CD4-positive, alpha-beta T cell (primary cell): Measurements from ENCODE around the gene CYP4V2. TPM values are rescaled to one million over a fixed set of nuclear protein-coding genes. Genes with fewer than 3 reads are reported as not detected.

ENCODE experiments used
- ATAC-seq: fragments of 200-7000 bp; cut with Tn5 transposase; one replicate; pipeline ENCODE4 v1.10.0; 2022; ENCODE audit warnings: mild to moderate bottlenecking; ENCODE audit not compliant: poor library complexity
- CTCF ChIA-PET: fragments of 350-600 bp; sonication (Branson Sonifier 250); formaldehyde crosslinking; loops from one replicate; lab custom pipeline; 2021; ENCODE audit warnings: antibody characterized with exemption, inconsistent platforms; lab: Charles Lee
- POLR2A ChIA-PET: fragments of 350-600 bp; sonication (Branson Sonifier 250); formaldehyde crosslinking; loops from one replicate; lab custom pipeline; 2021; ENCODE audit warnings: antibody characterized with exemption, inconsistent platforms; lab: Charles Lee
- DNase-seq, 14 experiments: peaks; one replicate each; pipeline ENCODE4 v3.0.0-alpha.2; 2013 to 2020; ENCODE audit warnings: mixed read lengths in 2 of 14
- H3K27ac ChIP-seq, 2 donors: one replicate each; pipeline versions ENCODE4 v1.5.1 to v1.7.0; 2013; ENCODE audit warnings: low read length in 2 of 2, low read depth in 1 of 2, mild to moderate bottlenecking in 1 of 2
- H3K27me3 ChIP-seq, 2 experiments: 1 replicate in 1 of 2; 2 replicates in 1 of 2; pipeline versions ENCODE4 v1.6.1 to v1.7.0; 2013; ENCODE audit warnings: low read length in 2 of 2, control low read depth in 1 of 2, mild to moderate bottlenecking in 1 of 2, moderate library complexity in 1 of 2; ENCODE audit not compliant: insufficient read depth in 2 of 2, control insufficient read depth in 1 of 2
- H3K36me3 ChIP-seq: one replicate; pipeline ENCODE4 v1.6.1; 2013; ENCODE audit warnings: low read length, control low read depth; ENCODE audit not compliant: insufficient read depth
- H3K4me1 ChIP-seq: one replicate; pipeline ENCODE4 v1.6.1; 2013; ENCODE audit warnings: low read length, control low read depth; ENCODE audit not compliant: insufficient read depth
- H3K4me3 ChIP-seq: one replicate; pipeline ENCODE4 v1.5.1; 2013; ENCODE audit warnings: mild to moderate bottlenecking, low read length, moderate library complexity
- H3K9me3 ChIP-seq, 2 experiments: 1 replicate in 1 of 2; 2 replicates in 1 of 2; pipeline versions ENCODE4 v1.6.1 to v1.7.0; 2013; ENCODE audit warnings: low read length in 2 of 2, mild to moderate bottlenecking in 2 of 2, control low read depth in 1 of 2, moderate library complexity in 1 of 2; ENCODE audit not compliant: control insufficient read depth in 1 of 2, insufficient read depth in 1 of 2
- H3K27ac Mint-ChIP-seq: one replicate; pipeline ENCODE4 v1.8.0; 2020; ENCODE audit warnings: mixed read lengths
- H3K27me3 Mint-ChIP-seq: one replicate; pipeline ENCODE4 v1.8.0; 2021; ENCODE audit warnings: mixed read lengths
- H3K36me3 Mint-ChIP-seq: one replicate; pipeline ENCODE4 v1.8.0; 2021; ENCODE audit warnings: low read depth, mixed read lengths
- H3K4me1 Mint-ChIP-seq: one replicate; pipeline ENCODE4 v1.8.0; 2021; ENCODE audit warnings: low read depth, mixed read lengths
- H3K4me3 Mint-ChIP-seq: one replicate; pipeline ENCODE4 v1.8.0; 2020; ENCODE audit warnings: mild to moderate bottlenecking, mixed read lengths
- H3K9me3 Mint-ChIP-seq: one replicate; pipeline ENCODE4 v1.8.0; 2020; ENCODE audit warnings: mixed read lengths
- CTCF ChIP-seq: fragments of 200-600 bp; IDR thresholded peaks from one replicate; pipeline ENCODE4 v1.8.0; 2022; ENCODE audit warnings: antibody characterized with exemption, mild to moderate bottlenecking
- intact Hi-C, 2 experiments: fragments of 100-400 bp; cut with DNase I in 1 of 2; cut with micrococcal nuclease in 1 of 2; formaldehyde crosslinking; loops; one replicate each; pipeline versions ENCODE4 v1.15.1 to v1.9.0; 2023 to 2025; cut with DNase I, micrococcal nuclease
- total RNA-seq, 174 experiments: library from RNA in 2 of 174; stranded (reverse) in 2 of 174; gene quantifications; one replicate each; pipeline ENCODE4 v1.2.3 and lab custom pipeline; 2021 to 2026

CYP4V2 gene
- total RNA-seq, 2 experiments from 2014 or later, result 12.7 to 12.8 TPM

DNA sequence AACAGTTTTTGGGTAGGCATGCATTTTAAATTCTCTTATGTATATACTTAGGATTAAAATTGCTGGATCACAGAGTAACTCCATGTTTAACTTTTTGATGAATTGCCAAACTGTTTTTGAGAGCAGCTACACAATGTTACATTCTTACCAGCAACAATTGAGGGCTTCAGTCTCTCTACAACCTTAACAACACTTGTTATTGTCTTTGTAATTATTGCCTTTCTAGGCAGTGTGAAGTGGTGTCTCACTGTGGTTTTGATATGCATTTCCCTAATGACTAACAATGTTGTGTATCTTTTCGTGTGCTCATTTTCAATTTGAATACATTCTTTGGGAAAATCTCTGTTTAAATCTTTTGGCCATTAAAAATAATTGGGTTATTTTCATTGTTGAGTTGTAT lies 57.3 kb downstream of the CYP4V2 start:
- H3K4me1 ChIP-seq, result no peaks in the 10 kb centered on the region
- Mint-ChIP-seq H3K27ac (no peak overlapping the region), H3K27me3 (no peaks in the 10 kb centered on the region), H3K4me3 (no peak overlapping the region), H3K9me3 (peaks cover 6% of the 10 kb centered on the region), H3K36me3 (peaks cover 29% of the 10 kb centered on the region), H3K4me1 (no peaks in the 10 kb centered on the region)
- ChIA-PET CTCF (no interaction called here), POLR2A (no interaction called here)
- H3K27me3 ChIP-seq, result no peaks in the 10 kb centered on the region
- H3K4me3 ChIP-seq, result no peak overlapping the region
- DNase-seq (no peak), ATAC-seq (no peak)
- intact Hi-C loops, result no loop called here
- TF ChIP-seq CTCF, result no peak
- H3K36me3 ChIP-seq, result peaks cover 4% of the 10 kb centered on the region
- peaks cover 0 to 5% of the 10 kb centered on the region in 2 experiments for H3K9me3 ChIP-seq
- H3K27ac ChIP-seq, result no peak overlapping the region

- Histone ChIP-seq H3K27me3 (no peaks in the 10 kb centered on the region), H3K4me3 (no peak overlapping the region), H3K27ac (no peak overlapping the region), H3K9me3 (peaks cover 0 to 4% of the 10 kb centered on the region in 2 experiments), H3K36me3 (peaks cover 4% of the 10 kb centered on the region), H3K4me1 (no peaks in the 10 kb centered on the region)
- no peaks in the 10 kb centered on the region for H3K27me3 Mint-ChIP-seq
- TF ChIP-seq CTCF, result no peak
- CTCF ChIA-PET, result no interaction called here
- intact Hi-C loops, result no loop called here
- ATAC-seq, result no peak
- H3K9me3 Mint-ChIP-seq, result peaks cover 6% of the 10 kb centered on the region
- H3K4me3 Mint-ChIP-seq, result no peak overlapping the region
- no peak for DNase-seq
- H3K4me1 Mint-ChIP-seq, result no peaks in the 10 kb centered on the region
- POLR2A ChIA-PET, result no interaction called here
- H3K27ac Mint-ChIP-seq, result no peak overlapping the region
- peaks cover 39% of the 10 kb centered on the region for H3K36me3 Mint-ChIP-seq
These were observed 58.7 kb downstream of the CYP4V2 start for GRCh38 chr4:186249785-186250754.

DNA sequence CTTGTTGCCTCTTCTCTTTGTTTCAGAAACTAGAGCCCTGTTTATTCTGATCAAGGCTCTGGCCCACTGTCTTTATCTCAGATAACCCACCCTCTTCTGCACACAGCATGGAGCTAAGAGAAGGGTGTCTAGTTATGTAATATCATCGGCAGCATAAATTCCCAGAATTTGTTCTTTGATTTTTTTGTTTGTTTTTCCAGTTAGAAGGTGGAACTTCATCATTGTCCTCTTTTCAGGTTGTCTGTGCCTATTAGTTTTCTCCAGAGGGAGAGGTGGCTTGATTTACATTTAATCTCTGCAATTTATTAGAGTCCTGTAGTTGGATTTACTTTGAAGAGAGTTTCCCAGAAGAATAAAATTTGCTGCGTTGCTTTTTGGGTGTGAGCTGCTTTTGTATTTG lies 59.4 kb downstream of the CYP4V2 start:
- no peak overlapping the region for H3K4me3 Mint-ChIP-seq

More for the DNA sequence above, 59.4 kb downstream of the CYP4V2 start:
- Mint-ChIP-seq H3K27ac (no peak overlapping the region), H3K4me1 (no peaks in the 10 kb centered on the region), H3K36me3 (peaks cover 38% of the 10 kb centered on the region), H3K27me3 (no peaks in the 10 kb centered on the region), H3K9me3 (peaks cover 5% of the 10 kb centered on the region)
- TF ChIP-seq CTCF, result no peak
- ATAC-seq (no peak), DNase-seq (no peak)
- Histone ChIP-seq H3K9me3 (no peaks in the 10 kb centered on the region), H3K36me3 (peaks cover 4% of the 10 kb centered on the region), H3K27ac (no peak overlapping the region), H3K4me1 (no peaks in the 10 kb centered on the region), H3K27me3 (no peaks in the 10 kb centered on the region), H3K4me3 (no peak overlapping the region)
- POLR2A ChIA-PET, result no interaction called here
- CTCF ChIA-PET, result no interaction called here
- intact Hi-C loops, result no loop called here
